ENCODE measurements around the gene NUP98.

NUP98 gene

GRCh38 chr11:3641191-3641590, 156.2 kb downstream of the NUP98 start:
- no peak for DNase-seq (ENCODE audit: low spot score)

- DNase-seq (ENCODE audit: low spot score): no peak
Observed at GRCh38 chr11:3639841-3640240, 157.5 kb downstream of the NUP98 start.

DNA sequence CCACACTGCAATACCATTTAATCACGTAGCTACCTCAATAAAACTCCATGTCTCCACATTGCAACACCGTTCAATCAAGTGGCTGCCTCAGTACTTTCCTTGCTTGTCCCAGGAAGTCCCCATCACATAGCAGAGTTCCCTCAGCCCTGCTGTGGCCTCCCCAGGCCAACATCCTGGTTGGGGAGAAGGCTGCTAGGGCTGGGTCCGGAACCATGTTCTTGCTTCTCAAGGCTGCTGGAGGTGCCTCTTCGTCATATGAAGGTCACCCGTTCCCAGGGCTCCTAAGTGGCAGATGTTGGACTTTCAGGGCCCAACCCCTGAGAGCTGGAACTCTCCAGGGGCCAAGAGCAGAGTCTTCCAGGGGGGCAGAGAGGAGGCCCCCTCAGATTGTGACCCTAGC, 158.8 kb downstream of the NUP98 start:
- DNase-seq (ENCODE audit: low spot score): no peak

- no peak for DNase-seq (ENCODE audit: low spot score)
Observed at GRCh38 chr11:3637201-3637600, 160.2 kb downstream of the NUP98 start.

DNA sequence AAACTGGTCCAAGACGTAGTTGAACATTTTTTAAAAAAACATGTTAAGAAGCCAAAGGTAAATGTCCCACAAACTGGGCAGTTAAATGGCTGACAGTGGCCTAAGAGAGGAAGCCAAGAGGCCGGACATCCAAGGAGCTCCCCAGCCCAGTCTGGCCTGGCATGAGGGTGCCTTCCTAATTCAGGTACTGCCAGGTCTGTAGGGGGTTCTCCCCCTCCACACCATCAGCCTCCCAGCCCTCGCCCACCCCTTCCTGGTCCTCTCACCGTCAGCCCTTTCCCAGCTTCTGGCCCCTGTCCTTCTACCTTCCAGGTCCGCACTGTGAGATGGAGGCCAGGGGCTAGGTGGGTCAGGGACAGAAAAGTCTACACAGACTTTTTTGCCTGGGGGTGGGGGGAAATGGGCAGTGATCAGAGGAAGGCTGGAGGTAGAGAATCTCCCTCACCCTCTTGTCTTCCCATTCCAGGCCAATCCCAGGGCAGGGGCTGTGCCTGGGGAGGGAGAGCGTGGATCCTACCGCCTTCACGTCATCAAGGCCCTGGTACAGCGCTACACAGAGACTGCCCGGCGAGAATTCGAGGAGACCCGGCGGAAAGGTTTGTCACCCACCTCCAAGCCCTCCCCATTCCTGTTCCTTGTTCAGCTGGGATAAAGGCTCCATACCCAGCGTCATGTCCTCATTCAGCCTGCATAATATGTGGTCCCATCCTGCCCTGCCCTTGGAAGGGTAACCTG, 161.5 kb downstream of the NUP98 start:
- no peak for DNase-seq (ENCODE audit: low spot score)

DNA sequence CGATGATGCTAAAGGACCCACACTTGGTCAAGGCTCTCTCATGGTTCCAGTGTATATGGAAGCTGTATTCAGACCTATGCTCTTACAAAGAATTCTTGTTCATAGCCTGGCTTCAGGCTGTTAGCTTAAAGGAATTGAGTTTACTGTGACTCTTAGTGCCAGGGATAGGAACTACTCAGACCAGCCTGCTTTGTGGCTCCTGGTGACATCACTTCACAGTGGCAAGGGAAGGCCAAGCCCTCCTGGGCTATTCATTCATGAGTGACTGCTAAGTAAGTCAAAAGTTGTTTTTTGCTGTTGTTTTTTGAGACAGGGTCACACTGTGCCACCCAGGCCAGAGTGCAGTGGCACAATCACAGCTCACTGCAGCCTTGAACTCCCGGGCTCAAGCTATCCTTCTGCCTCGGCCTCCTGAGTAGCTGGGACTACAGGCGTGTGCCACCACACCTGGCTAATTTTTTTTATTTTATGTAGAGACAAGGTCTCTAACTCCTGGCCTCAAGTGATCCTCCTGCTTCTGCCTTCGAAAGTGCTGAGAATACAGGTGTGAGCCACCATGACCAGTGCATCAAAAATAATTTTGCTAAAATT, 165.2 kb downstream of the NUP98 start:
- no peak for DNase-seq (ENCODE audit: low spot score)

DNA sequence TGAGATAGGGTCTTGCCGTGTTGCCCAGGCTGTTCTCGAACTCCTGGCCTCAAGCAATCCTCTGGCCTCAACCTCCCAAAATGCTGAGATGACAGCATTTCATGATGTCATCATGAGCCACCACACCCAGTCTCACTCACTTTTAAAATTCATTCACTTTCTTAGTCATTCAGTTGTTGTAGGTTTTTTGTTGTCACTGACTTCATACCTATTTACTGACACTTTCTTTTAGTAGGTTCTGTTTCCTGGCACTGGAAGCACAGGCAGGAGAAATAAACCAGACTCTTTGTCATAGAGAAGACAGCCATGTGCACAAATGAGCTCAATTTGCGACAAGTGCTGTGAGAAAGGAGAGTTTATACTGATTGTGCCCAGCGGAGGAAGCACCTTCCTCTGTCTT, 166.0 kb downstream of the NUP98 start:
- no peak for DNase-seq (ENCODE audit: low spot score)

- DNase-seq (ENCODE audit: low spot score): no peak
Observed at GRCh38 chr11:3627291-3627690, 170.1 kb downstream of the NUP98 start.

DNA sequence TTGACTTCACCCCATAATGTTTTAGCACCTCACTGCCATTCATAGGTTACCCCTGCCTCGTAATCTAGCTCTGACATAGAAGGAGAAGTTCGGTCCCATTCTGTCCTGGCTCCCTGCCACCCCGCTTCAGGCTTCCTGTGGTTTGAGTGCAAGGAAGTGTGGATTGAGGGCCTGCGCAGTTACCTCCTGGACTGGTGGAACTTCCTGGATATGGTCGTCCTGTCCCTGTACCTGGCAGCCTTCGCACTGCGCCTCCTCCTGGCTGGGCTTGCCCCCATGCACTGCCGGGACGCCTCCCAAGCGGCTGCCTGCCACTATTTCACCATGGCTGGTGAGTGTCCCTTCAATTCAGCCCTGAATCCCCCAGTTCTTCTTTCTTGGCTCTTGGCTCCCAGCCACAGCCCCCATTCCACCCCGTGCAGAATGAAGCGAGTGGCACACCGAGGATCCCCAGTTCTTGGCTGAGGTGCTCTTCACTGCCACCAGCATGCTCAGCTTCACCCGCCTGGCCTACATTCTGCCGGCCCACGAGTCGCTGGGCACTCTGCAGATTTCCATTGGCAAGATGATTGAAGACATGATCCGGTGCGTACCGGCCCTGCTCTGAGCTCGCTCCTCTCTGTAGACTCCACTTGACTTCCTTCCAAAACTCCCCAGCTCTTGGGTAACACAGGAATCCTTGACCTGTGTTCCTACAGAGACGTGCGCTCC, 170.9 kb downstream of the NUP98 start:
- DNase-seq (ENCODE audit: low spot score): no peak
